ENCODE results near the gene ARHGAP26. TPM values are rescaled to one million over a fixed set of nuclear protein-coding genes. Genes with fewer than 3 reads are reported as not detected.
A peak's percentile ranks its signal among the peaks of the same experiment; 100 is the strongest.

Gene ARHGAP26
- total RNA-seq, 1 donor from 2014 or later, result 10.6 TPM

- no peak for DNase-seq
These were observed 438.8 kb downstream of the ARHGAP26 start for GRCh38 chr5:143208781-143209510.

GRCh38 chr5:143209881-143210395 is 439.8 kb downstream of the ARHGAP26 start:
- no peak for DNase-seq

- DNase-seq, result no peak
These were observed 440.4 kb downstream of the ARHGAP26 start for GRCh38 chr5:143210576-143210975.

GRCh38 chr5:143212261-143212660 is 442.1 kb downstream of the ARHGAP26 start:
- DNase-seq, result no peak

GRCh38 chr5:143213231-143213850 is 443.2 kb downstream of the ARHGAP26 start:
- DNase-seq, result no peak

- no peak for DNase-seq
These were observed 443.7 kb downstream of the ARHGAP26 start for GRCh38 chr5:143213851-143214363.

- no peak for DNase-seq
These were observed 444.3 kb downstream of the ARHGAP26 start for GRCh38 chr5:143214458-143214857.

- DNase-seq, result no peak
These were observed 444.7 kb downstream of the ARHGAP26 start for GRCh38 chr5:143214890-143215289.

- no peak for DNase-seq
These were observed 445.5 kb downstream of the ARHGAP26 start for GRCh38 chr5:143215690-143216089.

- DNase-seq, result no peak
These were observed 446.0 kb downstream of the ARHGAP26 start for GRCh38 chr5:143216211-143216610.

- no peak for DNase-seq
These were observed 447.1 kb downstream of the ARHGAP26 start for GRCh38 chr5:143217065-143217803.

GRCh38 chr5:143217804-143218160 is 447.6 kb downstream of the ARHGAP26 start:
- DNase-seq, result no peak

- no peak for DNase-seq
These were observed 448.5 kb downstream of the ARHGAP26 start for GRCh38 chr5:143218517-143219170.

GRCh38 chr5:143219696-143220095 is 449.5 kb downstream of the ARHGAP26 start:
- no peak for DNase-seq

- no peak for DNase-seq
These were observed 450.6 kb downstream of the ARHGAP26 start for GRCh38 chr5:143220748-143221251.

- peak; percentile 54 for DNase-seq
These were observed 452.4 kb downstream of the ARHGAP26 start for GRCh38 chr5:143222287-143223231.

GRCh38 chr5:143224672-143225071 is 454.5 kb downstream of the ARHGAP26 start:
- DNase-seq, result no peak

GRCh38 chr5:143225511-143225910 is 455.3 kb downstream of the ARHGAP26 start:
- no peak for DNase-seq

GRCh38 chr5:143226361-143226760 is 456.2 kb downstream of the ARHGAP26 start:
- DNase-seq, result no peak

GRCh38 chr5:143226872-143227271 is 456.7 kb downstream of the ARHGAP26 start:
- no peak for DNase-seq

GRCh38 chr5:143227301-143227700 is 457.1 kb downstream of the ARHGAP26 start:
- DNase-seq, result no peak
